Tibial nerve (tissue), 4 donors: ENCODE measurements around the gene OVAAL. TPM values are rescaled to one million over a fixed set of nuclear protein-coding genes. Genes with fewer than 3 reads are reported as not detected.

Experiments used
- DNase-seq, 2 donors: peaks; one replicate each; pipeline ENCODE4 v3.0.0-alpha.2; 2019; ENCODE audit warnings: low spot score in 2 of 2
- H3K27ac ChIP-seq, 4 donors: fragments of 200-600 bp; sonication (generic) in 3 of 4; one replicate each; pipeline ENCODE4 v1.5.1; 2017 to 2019; ENCODE audit warnings: mild to moderate bottlenecking in 1 of 4
- H3K27me3 ChIP-seq, 2 donors: fragments of 200-600 bp; sonication (generic) in 1 of 2; one replicate each; pipeline versions ENCODE4 v1.5.1 to v1.6.0; 2017 to 2019
- H3K36me3 ChIP-seq, 3 donors: fragments of 200-600 bp; sonication (generic); one replicate each; pipeline ENCODE4 v1.5.1; 2018 to 2019
- H3K4me1 ChIP-seq, 4 donors: fragments of 200-600 bp; sonication (generic) in 3 of 4; one replicate each; pipeline ENCODE4 v1.5.1; 2017 to 2019
- H3K4me3 ChIP-seq, 4 donors: fragments of 200-600 bp; sonication (generic) in 3 of 4; one replicate each; pipeline ENCODE4 v1.5.1; 2017 to 2019; ENCODE audit warnings: mild to moderate bottlenecking in 1 of 4, moderate library complexity in 1 of 4
- H3K9me3 ChIP-seq, 4 donors: fragments of 200-600 bp; sonication (generic) in 3 of 4; one replicate each; pipeline ENCODE4 v1.5.1; 2017 to 2019
- CTCF ChIP-seq, 5 experiments: fragments of 200-600 bp in 3 of 5; fragments of 450-650 bp in 2 of 5; sonication (generic) in 3 of 5; IDR thresholded peaks; one replicate each; pipeline ENCODE4 v1.5.1; 2016 to 2019; ENCODE audit warnings: antibody characterized with exemption in 5 of 5, mild to moderate bottlenecking in 3 of 5, moderate library complexity in 2 of 5
- EP300 ChIP-seq, 2 donors: sonication (generic); formaldehyde crosslinking; IDR thresholded peaks; one replicate each; pipeline ENCODE4 v1.6.1; 2017; ENCODE audit warnings: antibody characterized with exemption in 2 of 2, mild to moderate bottlenecking in 1 of 2
- POLR2A ChIP-seq, 2 donors: fragments of 450-650 bp; IDR thresholded peaks; one replicate each; pipeline ENCODE4 v1.6.1; 2017; ENCODE audit warnings: antibody characterized with exemption in 2 of 2, mild to moderate bottlenecking in 2 of 2, moderate library complexity in 2 of 2
- WGBS, 2 donors: methylation state at CpG; one replicate each; pipeline ENCODE4 v1.1.5; 2018; 5-methylcytosine and 5-hydroxymethylcytosine counted together
- total RNA-seq, 4 donors: library from RNA; depleted of rRNA; stranded (reverse); fragments of >200 nt; gene quantifications; one replicate each; pipeline ENCODE4 v1.1.0, GENCODE V29; 2016

The OVAAL gene
- total RNA-seq, 4 donors from 2014 or later: not detected

DNA sequence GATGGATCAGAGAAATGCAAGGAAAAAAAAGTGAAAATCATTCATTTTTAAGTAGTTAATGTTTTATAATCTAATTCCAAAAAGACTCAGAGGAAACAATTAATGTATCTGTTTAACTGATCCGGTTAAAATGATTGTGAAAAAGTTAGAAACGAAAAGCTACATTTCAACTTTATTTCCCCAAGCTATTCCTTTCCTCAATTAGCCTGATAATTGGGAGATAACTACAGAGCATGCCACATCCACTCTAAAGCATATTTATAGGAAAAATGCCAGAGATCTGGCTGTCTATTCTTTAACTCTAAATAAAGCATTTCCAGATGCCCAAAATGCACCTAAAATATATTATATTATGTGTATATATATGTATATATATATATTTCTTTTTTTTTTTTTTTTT lies 37.2 kb downstream of the OVAAL start:
- DNase-seq: no peak
- Histone ChIP-seq H3K27ac (no peak overlapping the region), H3K27me3 (no peaks in the 10 kb centered on the region), H3K4me1 (peaks cover 0 to 5% (median 0%) of the 10 kb centered on the region in 4 donors), H3K9me3 (no peaks in the 10 kb centered on the region), H3K4me3 (no peak overlapping the region), H3K36me3 (no peaks in the 10 kb centered on the region)
- TF ChIP-seq POLR2A (IDR thresholded peaks at IDR 0.05) (no peak), EP300 (IDR thresholded peaks at IDR 0.05) (no peak), CTCF (IDR thresholded peaks at IDR 0.05) (no peak)
- WGBS, 2 donors: 67 to 68% methylated on average over 2 of the region's 2 CpGs

DNA sequence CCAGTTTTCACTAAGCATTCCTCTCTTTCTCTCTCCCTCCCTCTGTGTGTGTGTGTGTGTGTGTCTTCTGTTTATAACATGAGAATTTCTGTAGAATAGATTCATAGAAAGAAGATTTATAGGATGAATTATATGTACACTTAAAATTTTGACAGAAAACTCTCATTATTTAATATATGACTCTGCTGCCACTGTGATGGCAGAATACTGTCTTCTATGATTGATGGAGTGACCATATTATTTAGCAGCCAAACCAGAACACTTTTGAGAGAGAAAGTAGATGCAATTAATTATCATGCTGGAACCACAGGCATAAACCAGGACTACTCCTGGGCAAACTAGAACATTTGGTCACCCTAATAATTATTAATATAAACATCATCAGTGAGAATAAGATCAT lies 38.8 kb downstream of the OVAAL start:
- H3K4me1 ChIP-seq: peaks cover 0 to 5% (median 0%) of the 10 kb centered on the region in 4 donors
- no peak overlapping the region for H3K27ac ChIP-seq
- H3K36me3 ChIP-seq: no peaks in the 10 kb centered on the region
- H3K9me3 ChIP-seq: no peaks in the 10 kb centered on the region
- no peak for TF ChIP-seq EP300 (IDR thresholded peaks at IDR 0.05)
- TF ChIP-seq CTCF (IDR thresholded peaks at IDR 0.05): no peak
- TF ChIP-seq POLR2A (IDR thresholded peaks at IDR 0.05): no peak
- no peaks in the 10 kb centered on the region for H3K27me3 ChIP-seq
- no peak overlapping the region for H3K4me3 ChIP-seq
- DNase-seq: no peak

DNA sequence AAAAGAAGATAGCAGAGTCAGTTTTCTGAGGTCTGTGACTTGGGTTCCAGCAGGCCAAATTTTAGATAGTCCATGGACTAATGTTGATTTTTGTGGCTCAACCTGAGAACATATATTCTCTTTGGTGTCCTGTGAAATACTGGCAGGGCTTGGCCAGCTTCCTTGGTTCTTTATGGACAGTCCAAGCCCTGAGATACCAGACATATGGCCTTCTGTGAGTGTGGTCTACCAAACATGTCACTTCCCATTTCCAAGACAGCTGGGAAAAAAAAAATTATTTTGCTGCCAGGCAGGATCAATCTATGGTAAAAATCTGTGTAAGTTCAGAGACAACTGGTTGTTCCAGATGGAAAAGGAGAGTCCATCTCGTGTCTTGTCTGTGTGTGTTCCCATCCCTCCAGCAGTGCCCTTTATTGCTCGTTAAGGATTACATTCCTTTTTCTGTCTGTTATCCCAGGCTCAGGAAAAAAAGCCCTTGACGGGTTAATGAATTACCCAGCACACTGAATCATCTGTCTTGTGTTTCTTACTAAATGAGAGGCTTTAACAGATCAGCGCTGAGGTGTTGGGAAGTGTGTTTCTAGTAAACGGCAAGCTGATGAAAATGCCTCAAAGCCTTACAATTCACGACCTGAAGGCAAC lies 39.7 kb downstream of the OVAAL start:
- no peak for DNase-seq
- WGBS, 2 donors: 44 to 46% methylated on average over 6 of the region's 6 CpGs
- Histone ChIP-seq H3K27ac (no peak overlapping the region), H3K4me1 (peaks cover 0 to 5% (median 0%) of the 10 kb centered on the region in 4 donors), H3K27me3 (no peaks in the 10 kb centered on the region), H3K9me3 (no peaks in the 10 kb centered on the region), H3K36me3 (no peaks in the 10 kb centered on the region), H3K4me3 (no peak overlapping the region)
- TF ChIP-seq POLR2A (IDR thresholded peaks at IDR 0.05) (no peak), CTCF (IDR thresholded peaks at IDR 0.05) (no peak), EP300 (IDR thresholded peaks at IDR 0.05) (no peak)

DNA sequence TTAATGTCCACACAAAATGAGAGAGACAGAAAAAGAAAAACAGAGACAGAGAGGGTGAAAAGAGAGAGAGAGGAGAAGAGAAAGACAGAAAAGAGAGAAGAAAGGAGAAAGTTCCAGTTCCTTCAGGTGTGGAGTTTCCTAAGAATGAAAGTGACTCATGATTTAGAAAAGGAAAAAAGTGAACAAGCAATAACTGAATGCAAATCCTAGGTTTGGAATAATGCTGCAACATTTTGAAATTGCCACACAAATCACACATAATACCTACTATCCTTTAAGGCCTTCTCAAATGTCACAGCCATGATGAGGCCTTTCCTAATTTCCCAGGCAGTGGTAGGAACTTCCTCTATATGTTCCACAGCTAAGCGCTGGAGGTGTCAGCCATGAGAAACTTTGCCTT lies 41.6 kb downstream of the OVAAL start:
- Histone ChIP-seq H3K27me3 (no peaks in the 10 kb centered on the region), H3K9me3 (no peaks in the 10 kb centered on the region), H3K4me1 (peaks cover 0 to 5% (median 0%) of the 10 kb centered on the region in 4 donors), H3K36me3 (no peaks in the 10 kb centered on the region), H3K4me3 (no peak overlapping the region), H3K27ac (no peak overlapping the region)
- TF ChIP-seq POLR2A (IDR thresholded peaks at IDR 0.05) (no peak), CTCF (IDR thresholded peaks at IDR 0.05) (no peak), EP300 (IDR thresholded peaks at IDR 0.05) (no peak)
- DNase-seq: no peak
- WGBS, 2 donors: 91 to 96% methylated on average over 1 of the region's 1 CpG

DNA sequence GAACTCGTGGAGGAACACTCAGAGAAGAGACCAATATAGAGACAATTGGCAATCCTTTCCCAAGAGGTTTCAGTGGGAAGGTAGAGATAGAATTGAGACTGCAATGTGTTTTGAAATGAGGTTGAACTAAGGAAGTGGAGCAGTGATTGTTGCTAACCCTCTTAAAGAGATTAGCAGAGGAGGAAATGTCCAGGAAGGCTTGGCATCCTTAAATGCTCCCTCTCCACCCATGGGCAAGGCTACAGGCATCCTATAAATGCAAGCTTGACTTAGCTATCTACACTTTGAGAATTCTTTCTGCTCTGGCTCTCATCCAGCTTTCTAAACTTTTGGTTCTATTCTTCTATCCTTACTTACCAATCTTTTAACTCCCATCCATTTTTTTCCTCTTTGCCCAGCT lies 42.7 kb downstream of the OVAAL start:
- no peaks in the 10 kb centered on the region for H3K9me3 ChIP-seq
- 69 to 80% methylated on average over 1 of the region's 1 CpG for WGBS, 2 donors
- TF ChIP-seq POLR2A (IDR thresholded peaks at IDR 0.05): no peak
- no peak for TF ChIP-seq EP300 (IDR thresholded peaks at IDR 0.05)
- no peak for TF ChIP-seq CTCF (IDR thresholded peaks at IDR 0.05)
- peaks cover 0 to 5% (median 0%) of the 10 kb centered on the region in 4 donors for H3K4me1 ChIP-seq
- H3K36me3 ChIP-seq: no peaks in the 10 kb centered on the region
- H3K27ac ChIP-seq: no peak overlapping the region
- no peaks in the 10 kb centered on the region for H3K27me3 ChIP-seq
- DNase-seq: no peak
- no peak overlapping the region for H3K4me3 ChIP-seq
